ENCODE data around the gene PJA2.

The PJA2 gene

DNA sequence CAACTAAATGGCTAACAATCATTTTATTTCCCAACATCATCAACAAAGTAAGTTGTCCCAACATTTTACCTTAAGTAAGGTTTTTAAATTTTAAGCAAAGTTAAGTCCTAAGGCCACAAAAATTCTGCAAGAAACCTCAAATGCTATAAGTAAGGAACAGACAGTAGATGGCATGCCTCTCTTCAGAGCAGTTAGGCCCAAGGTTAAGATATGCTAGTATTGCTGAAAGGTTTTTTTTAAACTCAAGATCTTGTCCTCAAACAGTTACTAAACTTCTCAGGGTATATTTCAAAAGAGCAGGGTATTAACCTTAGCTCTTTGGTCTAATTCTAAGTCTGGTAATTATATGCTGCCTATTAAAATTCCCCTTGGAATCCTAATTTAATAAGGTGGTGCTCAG is 35.1 kb downstream of the PJA2 start:
- no peaks in the 10 kb centered on the region for H3K9me3 ChIP-seq
- H3K27ac ChIP-seq: peak overlapping the region; percentile 30
- TF ChIP-seq, protein P1, sequence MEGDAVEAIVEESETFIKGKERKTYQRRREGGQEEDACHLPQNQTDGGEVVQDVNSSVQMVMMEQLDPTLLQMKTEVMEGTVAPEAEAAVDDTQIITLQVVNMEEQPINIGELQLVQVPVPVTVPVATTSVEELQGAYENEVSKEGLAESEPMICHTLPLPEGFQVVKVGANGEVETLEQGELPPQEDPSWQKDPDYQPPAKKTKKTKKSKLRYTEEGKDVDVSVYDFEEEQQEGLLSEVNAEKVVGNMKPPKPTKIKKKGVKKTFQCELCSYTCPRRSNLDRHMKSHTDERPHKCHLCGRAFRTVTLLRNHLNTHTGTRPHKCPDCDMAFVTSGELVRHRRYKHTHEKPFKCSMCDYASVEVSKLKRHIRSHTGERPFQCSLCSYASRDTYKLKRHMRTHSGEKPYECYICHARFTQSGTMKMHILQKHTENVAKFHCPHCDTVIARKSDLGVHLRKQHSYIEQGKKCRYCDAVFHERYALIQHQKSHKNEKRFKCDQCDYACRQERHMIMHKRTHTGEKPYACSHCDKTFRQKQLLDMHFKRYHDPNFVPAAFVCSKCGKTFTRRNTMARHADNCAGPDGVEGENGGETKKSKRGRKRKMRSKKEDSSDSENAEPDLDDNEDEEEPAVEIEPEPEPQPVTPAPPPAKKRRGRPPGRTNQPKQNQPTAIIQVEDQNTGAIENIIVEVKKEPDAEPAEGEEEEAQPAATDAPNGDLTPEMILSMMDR (IDR thresholded peaks at IDR 0.05): no peak
- H3K27me3 ChIP-seq: no peaks in the 10 kb centered on the region
- H3K4me3 ChIP-seq (ENCODE audit: low read depth in 1 of 2, low read length in 1 of 2): no peak overlapping the region
- H3K4me1 ChIP-seq (ENCODE audit: control insufficient read depth in 1 of 2, insufficient read depth in 1 of 2, low read depth in 1 of 2, low read length in 1 of 2): no peaks in the 10 kb centered on the region
- H3K36me3 ChIP-seq: peaks cover 40% of the 10 kb centered on the region

DNA sequence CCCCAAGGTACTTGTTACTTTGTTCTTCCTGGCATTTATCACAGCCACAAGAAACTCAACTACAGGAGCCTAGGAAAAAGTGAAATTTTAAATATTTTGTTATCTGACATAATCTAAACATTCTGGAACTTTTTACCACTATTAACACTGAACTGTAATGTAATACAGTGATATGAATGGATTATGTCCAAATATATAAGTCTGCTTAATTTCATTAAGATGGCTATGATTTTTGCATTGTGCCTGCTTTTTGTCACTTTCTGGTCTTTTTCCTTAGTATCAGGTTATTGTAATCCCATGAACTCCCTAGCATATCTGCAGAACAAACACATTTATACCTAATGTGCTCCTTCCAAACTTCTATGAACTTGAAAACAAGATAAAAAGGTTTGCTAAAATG is 35.8 kb downstream of the PJA2 start:
- no peaks in the 10 kb centered on the region for H3K9me3 ChIP-seq
- H3K27me3 ChIP-seq: no peaks in the 10 kb centered on the region
- no peak overlapping the region for H3K27ac ChIP-seq
- H3K4me3 ChIP-seq (ENCODE audit: low read depth in 1 of 2, low read length in 1 of 2): no peak overlapping the region
- H3K36me3 ChIP-seq: peaks cover 40% of the 10 kb centered on the region
- H3K4me1 ChIP-seq (ENCODE audit: control insufficient read depth in 1 of 2, insufficient read depth in 1 of 2, low read depth in 1 of 2, low read length in 1 of 2): no peaks in the 10 kb centered on the region
- TF ChIP-seq, protein P1 (IDR thresholded peaks at IDR 0.05): no peak

DNA sequence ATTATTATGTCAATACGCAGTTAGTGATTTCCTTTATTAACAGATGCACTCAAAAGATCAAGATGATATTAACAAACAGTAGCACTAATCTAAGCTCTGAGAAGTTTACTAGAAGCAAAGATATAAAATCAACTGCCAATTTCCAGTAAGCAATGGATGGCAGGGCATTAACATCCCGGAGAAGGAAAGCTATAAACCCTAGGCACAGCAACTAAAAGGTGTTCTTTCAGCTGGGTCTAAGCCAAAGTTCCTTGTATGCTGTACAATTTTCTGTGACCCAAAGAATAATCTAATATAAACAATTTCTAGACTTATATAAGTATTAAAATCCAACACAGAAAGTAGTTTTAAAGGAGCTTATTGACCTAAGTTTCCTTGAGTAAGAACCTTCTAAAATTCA is 39.4 kb downstream of the PJA2 start:
- H3K36me3 ChIP-seq: peaks cover 39% of the 10 kb centered on the region
- TF ChIP-seq, protein P1 (IDR thresholded peaks at IDR 0.05): no peak
- H3K27me3 ChIP-seq: no peaks in the 10 kb centered on the region
- no peaks in the 10 kb centered on the region for H3K4me1 ChIP-seq (ENCODE audit: control insufficient read depth in 1 of 2, insufficient read depth in 1 of 2, low read depth in 1 of 2, low read length in 1 of 2)
- H3K27ac ChIP-seq: no peak overlapping the region
- no peaks in the 10 kb centered on the region for H3K9me3 ChIP-seq
- no peak overlapping the region for H3K4me3 ChIP-seq (ENCODE audit: low read depth in 1 of 2, low read length in 1 of 2)

DNA sequence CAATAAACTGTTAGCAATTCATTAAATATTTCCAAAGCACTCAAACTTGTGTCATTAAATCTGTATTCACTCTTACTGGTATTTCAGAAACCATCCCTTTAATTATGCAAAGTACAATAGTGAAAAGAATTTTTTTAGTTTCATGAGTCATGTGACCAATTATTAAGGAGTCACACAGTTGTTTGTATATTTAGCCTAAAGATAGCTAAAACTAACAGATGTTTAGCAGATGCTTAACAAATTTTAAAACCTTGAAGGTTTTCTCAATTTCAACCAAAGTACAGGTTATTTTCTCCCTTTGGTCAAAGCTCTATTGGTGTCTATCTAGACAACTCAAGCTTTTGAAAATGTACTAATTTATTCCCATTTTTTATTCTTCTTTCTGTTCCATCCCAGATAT is 44.1 kb downstream of the PJA2 start:
- H3K4me3 ChIP-seq (ENCODE audit: low read depth in 1 of 2, low read length in 1 of 2): no peak overlapping the region
- H3K9me3 ChIP-seq: no peaks in the 10 kb centered on the region
- H3K27ac ChIP-seq: no peak overlapping the region
- H3K36me3 ChIP-seq: peaks cover 58% of the 10 kb centered on the region
- no peaks in the 10 kb centered on the region for H3K27me3 ChIP-seq
- TF ChIP-seq, protein P1 (IDR thresholded peaks at IDR 0.05): no peak
- no peaks in the 10 kb centered on the region for H3K4me1 ChIP-seq (ENCODE audit: control insufficient read depth in 1 of 2, insufficient read depth in 1 of 2, low read depth in 1 of 2, low read length in 1 of 2)

DNA sequence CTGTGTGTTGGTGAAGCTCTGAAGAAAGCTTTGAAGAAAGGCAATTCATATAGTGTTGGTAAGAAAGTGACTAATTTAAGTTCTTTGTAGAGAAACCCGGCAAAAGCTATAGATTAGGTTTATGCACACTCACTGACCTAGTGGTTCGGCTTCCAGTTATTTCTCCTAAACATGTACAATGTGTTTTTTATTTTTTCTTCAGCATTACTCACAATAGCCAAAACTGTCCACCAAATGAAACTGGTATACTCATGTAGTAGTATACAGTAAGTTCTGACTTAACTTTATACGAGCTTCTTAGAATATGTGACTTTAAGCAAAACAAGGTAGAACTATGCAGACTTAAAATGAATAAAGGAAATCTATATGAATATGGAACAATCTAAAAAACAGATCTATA is 44.8 kb downstream of the PJA2 start:
- no peaks in the 10 kb centered on the region for H3K9me3 ChIP-seq
- peaks cover 60% of the 10 kb centered on the region for H3K36me3 ChIP-seq
- no peaks in the 10 kb centered on the region for H3K4me1 ChIP-seq (ENCODE audit: control insufficient read depth in 1 of 2, insufficient read depth in 1 of 2, low read depth in 1 of 2, low read length in 1 of 2)
- TF ChIP-seq, protein P1 (IDR thresholded peaks at IDR 0.05): no peak
- no peak overlapping the region for H3K27ac ChIP-seq
- no peaks in the 10 kb centered on the region for H3K27me3 ChIP-seq
- H3K4me3 ChIP-seq (ENCODE audit: low read depth in 1 of 2, low read length in 1 of 2): no peak overlapping the region

DNA sequence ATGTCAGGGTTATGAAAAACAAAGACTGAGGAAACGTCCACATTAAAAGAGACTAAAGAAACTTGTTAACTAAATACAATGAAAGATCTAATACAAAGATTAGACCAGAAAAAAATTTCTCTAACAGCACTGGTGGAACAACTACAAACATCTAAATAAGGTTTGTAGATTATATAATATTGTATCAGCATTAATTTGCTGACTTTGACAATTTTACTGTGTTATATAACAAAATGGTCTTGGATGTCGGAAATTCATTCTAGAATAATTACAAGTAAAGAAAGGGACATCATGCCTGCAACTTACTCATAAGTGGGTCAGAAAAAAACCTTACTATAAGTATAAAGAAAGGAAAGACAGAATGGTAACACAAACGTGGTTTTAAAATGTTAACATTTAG is 50.1 kb downstream of the PJA2 start:
- H3K9me3 ChIP-seq: no peaks in the 10 kb centered on the region
- H3K36me3 ChIP-seq: peaks cover 57% of the 10 kb centered on the region
- TF ChIP-seq, protein P1 (IDR thresholded peaks at IDR 0.05): no peak

More for the DNA sequence above, 50.1 kb downstream of the PJA2 start:
- no peaks in the 10 kb centered on the region for H3K4me1 ChIP-seq (ENCODE audit: control insufficient read depth in 1 of 2, insufficient read depth in 1 of 2, low read depth in 1 of 2, low read length in 1 of 2)
- H3K4me3 ChIP-seq (ENCODE audit: low read depth in 1 of 2, low read length in 1 of 2): no peak overlapping the region
- H3K27me3 ChIP-seq: no peaks in the 10 kb centered on the region
- H3K27ac ChIP-seq: no peak overlapping the region

Measured in neutrophil (primary cell).